Ovary (tissue), 9 donors: ENCODE results near the gene SMG9. TPM values are rescaled to one million over a fixed set of nuclear protein-coding genes. Genes with fewer than 3 reads are reported as not detected.

ENCODE experiments used
- DNase-seq, 5 donors: peaks; one replicate each; pipeline ENCODE4 v3.0.0-alpha.2; 2019 to 2020
- H3K27ac ChIP-seq, 2 donors: fragments of 200-600 bp; one replicate each; pipeline versions ENCODE4 v1.5.1 to v1.8.0; 2019 to 2022
- H3K27me3 ChIP-seq: fragments of 200-600 bp; one replicate; pipeline ENCODE4 v1.8.0; 2022
- H3K36me3 ChIP-seq: fragments of 200-600 bp; sonication (generic); one replicate; pipeline ENCODE4 v1.5.1; 2019
- H3K4me1 ChIP-seq: one replicate; pipeline ENCODE4 v1.8.1; 2013; ENCODE audit warnings: mild to moderate bottlenecking, moderate library complexity; ENCODE audit not compliant: insufficient read depth
- H3K4me3 ChIP-seq: fragments of 200-600 bp; sonication (generic); one replicate; pipeline ENCODE4 v1.5.1; 2017
- H3K9me3 ChIP-seq, 2 donors: fragments of 200-600 bp in 1 of 2; sonication (generic) in 1 of 2; one replicate each; pipeline versions ENCODE4 v1.5.1 to v1.8.1; 2013 to 2019; ENCODE audit warnings: mild to moderate bottlenecking in 1 of 2, moderate library complexity in 1 of 2
- EP300 ChIP-seq: sonication (generic); formaldehyde crosslinking; IDR thresholded peaks from one replicate; pipeline ENCODE4 v1.6.1; 2017; ENCODE audit warnings: antibody characterized with exemption
- POLR2A ChIP-seq: fragments of 450-650 bp; IDR thresholded peaks from one replicate; pipeline ENCODE4 v1.6.1; 2017; ENCODE audit warnings: antibody characterized with exemption, mild to moderate bottlenecking, moderate library complexity
- WGBS, 3 donors: extraction: QIAGEN DNeasy Blood & Tissue Kit in 1 of 3; methylation state at CpG; one replicate each; pipeline versions ENCODE4 v1.1.5 to v1.1.7; 2013 to 2017; 5-methylcytosine and 5-hydroxymethylcytosine counted together
- intact Hi-C, 4 donors: fragments of 100-400 bp; cut with DNase I; formaldehyde crosslinking; loops; one replicate each; pipeline versions ENCODE4 v1.11.0 to v1.15.1; 2022 to 2023
- polyA plus RNA-seq, 2 donors: library from polyadenylated mRNA; stranded (reverse); fragments of 200-250 nt in 1 of 2; fragments of 350-450 nt in 1 of 2; fragmentation: Illumina TruSeq in 1 of 2; extraction: RNeasy Lipid Tissue Mini Kit (QIAGEN cat#74804) in 1 of 2; gene quantifications; one replicate each; pipeline ENCODE4 v1.2.3, GENCODE V29; 2013 to 2014
- total RNA-seq, 7 donors: library from RNA; depleted of rRNA in 2 of 7; stranded (reverse); fragments of >200 nt in 2 of 7; fragmentation: NEBNext Ultra II Directional in 3 of 7; extraction: Animal tissue kit (Norgen Biotek cat#: 25700) in 3 of 7; gene quantifications; one replicate each; pipeline versions ENCODE4 v1.1.0 to v1.2.4, GENCODE V29; 2016 to 2023
- TF ChIP-seq, protein P1 (sequence below), 3 donors: fragments of 450-650 bp in 2 of 3; fragments of 200-600 bp in 1 of 3; IDR thresholded peaks; one replicate each; pipeline versions ENCODE4 v1.5.1 to v1.8.0; 2016 to 2022; ENCODE audit warnings: antibody characterized with exemption in 3 of 3, mild to moderate bottlenecking in 1 of 3
- donor health status: DM: no; HTN: no; CAD: no; lungs with moderate emphysema.
- donor health status: DM: no; HTN: no; CAD: no.
- donor health status: Bipolar disorder and iron deficiency.
- donor health status: DM: yes; HTN: yes; CAD: no.
- donor health status: DM: no; HTN: no; CAD: no.
- donor health status: DM: yes; HTN: yes; CAD: no.

Gene SMG9
- total and polyA plus RNA-seq, 9 donors, result 13.9 to 34.8 (median 23.9) TPM

DNA sequence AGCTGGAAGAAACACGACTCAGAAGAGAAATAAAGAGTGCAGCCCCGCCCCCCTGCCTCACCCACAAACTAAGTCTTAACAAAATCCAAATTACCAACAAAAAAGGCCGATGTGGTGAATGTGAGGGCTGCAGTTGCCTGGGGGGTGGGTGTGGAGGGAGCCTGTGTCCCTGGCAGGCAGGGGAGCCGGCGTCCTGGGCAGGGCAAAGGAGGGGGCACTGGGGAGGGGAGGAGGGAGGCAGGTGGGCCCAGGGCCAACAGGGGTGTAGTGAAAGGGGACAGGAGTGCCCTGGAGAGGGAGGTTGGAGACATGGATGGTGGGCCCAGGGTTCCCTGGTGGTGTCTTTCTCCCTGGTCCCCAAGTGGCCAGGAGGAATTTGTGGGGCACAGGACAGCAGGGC, 34.8 kb downstream of the SMG9 start:
- no peaks in the 10 kb centered on the region for H3K27me3 ChIP-seq
- no peak for TF ChIP-seq POLR2A
- TF ChIP-seq EP300, result no peak
- no peaks in the 10 kb centered on the region for H3K9me3 ChIP-seq
- DNase-seq, result no peak
- H3K4me3 ChIP-seq, result no peak overlapping the region
- H3K4me1 ChIP-seq, result no peaks in the 10 kb centered on the region
- 54 to 61% (median 57%) methylated on average over 5 of the region's 5 CpGs for WGBS, 3 donors
- intact Hi-C loops, result no loop called here
- no peak overlapping the region for H3K27ac ChIP-seq
- no peaks in the 10 kb centered on the region for H3K36me3 ChIP-seq

DNA sequence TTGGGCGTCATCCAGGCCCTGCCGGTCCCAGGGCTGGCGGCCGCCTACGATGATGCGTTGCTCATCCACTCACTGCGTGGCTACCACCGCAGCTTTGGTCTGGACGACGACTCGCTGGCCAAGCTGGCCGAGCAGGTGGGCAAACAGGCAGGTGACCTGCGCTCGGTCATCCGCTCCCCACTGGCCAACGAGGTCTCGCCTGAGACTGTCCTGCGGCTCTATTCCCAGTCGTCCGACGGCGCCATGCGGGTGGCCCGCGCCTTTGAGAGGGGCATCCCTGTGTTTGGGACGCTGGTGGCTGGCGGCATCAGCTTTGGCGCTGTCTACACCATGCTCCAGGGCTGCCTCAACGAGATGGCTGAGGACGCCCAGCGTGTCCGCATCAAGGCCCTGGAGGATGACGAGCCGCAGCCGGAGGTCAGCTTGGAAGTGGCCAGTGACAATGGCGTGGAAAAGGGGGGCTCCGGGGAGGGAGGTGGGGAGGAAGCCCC, 35.3 kb downstream of the SMG9 start:
- WGBS, 3 donors, result 90 to 94% (median 91%) methylated on average over 37 of the region's 37 CpGs
- TF ChIP-seq EP300, result no peak
- no peak for TF ChIP-seq POLR2A
- TF ChIP-seq, protein P1, sequence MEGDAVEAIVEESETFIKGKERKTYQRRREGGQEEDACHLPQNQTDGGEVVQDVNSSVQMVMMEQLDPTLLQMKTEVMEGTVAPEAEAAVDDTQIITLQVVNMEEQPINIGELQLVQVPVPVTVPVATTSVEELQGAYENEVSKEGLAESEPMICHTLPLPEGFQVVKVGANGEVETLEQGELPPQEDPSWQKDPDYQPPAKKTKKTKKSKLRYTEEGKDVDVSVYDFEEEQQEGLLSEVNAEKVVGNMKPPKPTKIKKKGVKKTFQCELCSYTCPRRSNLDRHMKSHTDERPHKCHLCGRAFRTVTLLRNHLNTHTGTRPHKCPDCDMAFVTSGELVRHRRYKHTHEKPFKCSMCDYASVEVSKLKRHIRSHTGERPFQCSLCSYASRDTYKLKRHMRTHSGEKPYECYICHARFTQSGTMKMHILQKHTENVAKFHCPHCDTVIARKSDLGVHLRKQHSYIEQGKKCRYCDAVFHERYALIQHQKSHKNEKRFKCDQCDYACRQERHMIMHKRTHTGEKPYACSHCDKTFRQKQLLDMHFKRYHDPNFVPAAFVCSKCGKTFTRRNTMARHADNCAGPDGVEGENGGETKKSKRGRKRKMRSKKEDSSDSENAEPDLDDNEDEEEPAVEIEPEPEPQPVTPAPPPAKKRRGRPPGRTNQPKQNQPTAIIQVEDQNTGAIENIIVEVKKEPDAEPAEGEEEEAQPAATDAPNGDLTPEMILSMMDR (IDR thresholded peaks at IDR 0.05), result no peak
- Histone ChIP-seq H3K9me3 (no peaks in the 10 kb centered on the region), H3K4me3 (no peak overlapping the region), H3K27ac (no peak overlapping the region), H3K27me3 (no peaks in the 10 kb centered on the region), H3K36me3 (no peaks in the 10 kb centered on the region), H3K4me1 (no peaks in the 10 kb centered on the region)
- no peak for DNase-seq
- intact Hi-C loops, result no loop called here

DNA sequence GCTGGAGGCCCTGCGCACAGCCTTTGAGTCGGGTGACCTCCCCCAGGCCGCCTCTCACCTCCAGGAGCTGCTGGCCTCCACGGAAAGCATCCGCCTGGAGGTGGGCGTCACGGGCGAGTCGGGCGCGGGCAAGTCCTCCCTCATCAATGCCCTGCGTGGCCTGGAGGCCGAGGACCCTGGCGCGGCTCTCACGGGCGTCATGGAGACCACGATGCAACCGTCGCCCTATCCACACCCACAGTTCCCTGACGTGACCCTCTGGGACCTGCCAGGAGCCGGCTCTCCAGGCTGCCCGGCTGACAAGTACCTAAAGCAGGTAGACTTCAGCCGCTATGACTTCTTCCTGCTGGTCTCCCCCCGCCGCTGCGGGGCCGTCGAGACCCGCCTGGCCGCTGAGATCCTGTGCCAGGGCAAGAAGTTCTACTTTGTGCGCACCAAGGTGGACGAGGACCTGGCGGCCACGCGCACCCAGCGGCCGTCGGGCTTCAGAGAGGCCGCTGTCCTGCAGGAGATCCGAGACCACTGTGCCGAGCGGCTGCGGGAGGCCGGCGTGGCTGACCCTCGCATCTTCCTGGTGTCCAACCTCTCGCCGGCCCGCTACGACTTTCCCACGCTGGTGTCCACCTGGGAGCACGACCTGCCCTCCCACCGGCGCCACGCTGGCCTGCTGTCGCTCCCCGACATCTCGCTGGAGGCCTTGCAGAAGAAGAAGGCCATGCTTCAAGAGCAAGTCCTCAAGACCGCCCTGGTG, 36.0 kb downstream of the SMG9 start:
- no peak overlapping the region for H3K4me3 ChIP-seq
- no peaks in the 10 kb centered on the region for H3K9me3 ChIP-seq
- no peaks in the 10 kb centered on the region for H3K36me3 ChIP-seq
- TF ChIP-seq POLR2A (no peak), EP300 (no peak)
- TF ChIP-seq, protein P1 (IDR thresholded peaks at IDR 0.05), result no peak
- H3K4me1 ChIP-seq, result no peaks in the 10 kb centered on the region
- no peak overlapping the region for H3K27ac ChIP-seq
- WGBS, 3 donors, result 87 to 91% (median 88%) methylated on average over 56 to 60 of the region's 60 CpGs
- intact Hi-C loops, result no loop called here
- no peak for DNase-seq
- no peaks in the 10 kb centered on the region for H3K27me3 ChIP-seq

DNA sequence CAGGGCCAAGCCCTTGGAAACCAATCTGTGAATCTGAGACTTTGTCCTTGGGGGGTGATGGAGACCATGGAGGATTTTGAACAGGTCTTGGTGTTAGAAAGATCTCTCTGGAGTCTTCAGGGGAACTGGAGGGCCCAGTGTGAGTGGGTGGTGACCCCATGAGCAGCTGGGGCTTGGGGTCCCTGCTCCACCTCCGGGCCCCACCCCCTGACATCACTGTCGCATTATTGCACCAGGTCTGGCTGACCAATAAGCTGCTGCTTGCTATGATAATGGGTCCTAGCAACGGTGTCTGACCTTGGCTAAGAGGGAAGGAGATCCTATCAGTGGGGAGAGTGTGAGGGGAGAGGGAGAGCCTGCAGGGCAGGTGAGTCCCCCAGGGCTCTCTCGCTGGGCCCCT, 39.0 kb downstream of the SMG9 start, which contains the start of gene IRGC:
Gene IRGC, plus strand, starts transcription at position 301 of the 400 bp plus-strand sequence. CDS start 2,483 bp downstream, outside the sequence.
- no peaks in the 10 kb centered on the region for H3K27me3 ChIP-seq
- WGBS, 3 donors, result 41 to 57% (median 41%) methylated on average over 4 of the region's 4 CpGs
- no peak within 1 kb of the TSS for H3K4me3 ChIP-seq
- TF ChIP-seq POLR2A, result no peak
- TF ChIP-seq, protein P1 (IDR thresholded peaks at IDR 0.05), result no peak
- TF ChIP-seq EP300, result no peak
- no peaks in the 10 kb centered on the region for H3K4me1 ChIP-seq
- H3K27ac ChIP-seq, result no peak within 1 kb of the TSS
- intact Hi-C loops, result no loop called here
- H3K36me3 ChIP-seq, result no peaks in the 10 kb centered on the region
- no peaks in the 10 kb centered on the region for H3K9me3 ChIP-seq
- DNase-seq, result no peak

DNA sequence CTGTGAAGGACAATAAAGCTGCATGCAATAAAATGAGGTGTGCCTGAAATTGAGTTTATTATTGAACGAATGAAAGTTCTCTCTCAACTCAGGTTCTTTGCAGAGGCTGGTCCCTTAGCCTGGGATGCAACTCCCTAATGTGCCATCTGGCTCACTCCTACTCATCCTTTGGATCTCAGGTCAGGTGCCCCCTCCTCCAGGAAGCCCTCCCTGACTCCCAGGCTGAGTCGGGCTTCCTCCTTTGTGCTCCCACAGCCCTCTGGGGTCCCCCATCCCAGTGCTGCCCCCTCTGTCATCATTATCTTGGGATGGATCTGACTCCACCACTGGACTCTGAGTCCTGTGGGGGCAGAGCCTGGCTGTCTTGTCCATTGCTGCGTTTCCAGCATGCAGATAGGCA, 41.6 kb downstream of the SMG9 start:
- no peak overlapping the region for H3K27ac ChIP-seq
- no peak for DNase-seq
- no peak overlapping the region for H3K4me3 ChIP-seq
- WGBS, 3 donors, result 57 to 76% (median 60%) methylated on average over 3 of the region's 3 CpGs
- no peaks in the 10 kb centered on the region for H3K4me1 ChIP-seq
- intact Hi-C loops, result no loop called here
- no peaks in the 10 kb centered on the region for H3K27me3 ChIP-seq
- H3K9me3 ChIP-seq, result peaks cover 0 to 7% of the 10 kb centered on the region in 2 donors
- TF ChIP-seq POLR2A (no peak), EP300 (no peak)
- TF ChIP-seq, protein P1 (IDR thresholded peaks at IDR 0.05), result no peak
- no peaks in the 10 kb centered on the region for H3K36me3 ChIP-seq
